GM19467 (cell line): Measurements from ENCODE around the gene OCIAD2.
"Not testable (repeated sequence)": the region's sequence is repeated elsewhere in the genome, so short reads cannot be mapped to it uniquely, and the experiment has no call there.

ENCODE experiments used
- ATAC-seq: cut with Tn5 transposase; IDR thresholded peaks from one replicate; pipeline ENCODE4 v1.9.1; 2021; ENCODE audit warnings: mild to moderate bottlenecking, moderate library complexity; ENCODE audit not compliant: unreplicated experiment

Gene OCIAD2

GRCh38 chr4:48854982-48855381 lies 51.6 kb downstream of the OCIAD2 start:
- ATAC-seq: no peak

GRCh38 chr4:48854395-48854683 lies 52.2 kb downstream of the OCIAD2 start:
- no peak for ATAC-seq

- ATAC-seq: no peak
These were observed 52.8 kb downstream of the OCIAD2 start for GRCh38 chr4:48853604-48854394.

- ATAC-seq: no peak
These were observed 54.9 kb downstream of the OCIAD2 start for GRCh38 chr4:48851651-48852050.

GRCh38 chr4:48848799-48849198 lies 57.8 kb downstream of the OCIAD2 start:
- ATAC-seq: not testable (repeated sequence)

GRCh38 chr4:48844843-48845242 lies 61.7 kb downstream of the OCIAD2 start:
- ATAC-seq: no peak

- no peak for ATAC-seq
These were observed 65.3 kb downstream of the OCIAD2 start for GRCh38 chr4:48841045-48841827.

- no peak for ATAC-seq
These were observed 69.9 kb downstream of the OCIAD2 start for GRCh38 chr4:48836658-48837057.
